Smooth muscle cell (in vitro differentiated cells): ENCODE results near the gene SP8. TPM values are rescaled to one million over a fixed set of nuclear protein-coding genes. Genes with fewer than 3 reads are reported as not detected.
A peak's percentile ranks its signal among the peaks of the same experiment; 100 is the strongest.

ENCODE experiments used
- DNase-seq: peaks from one replicate; lab custom pipeline; 2025; ENCODE audit not compliant: unreplicated experiment; lab: John Stamatoyannopoulos, UW
- H2AFZ ChIP-seq: fragments of 200-600 bp; sonication (generic); 2 replicates; pipeline ENCODE4 v1.6.0; 2016; ENCODE audit warnings: antibody characterized with exemption, low read depth, mild to moderate bottlenecking
- H3F3A ChIP-seq: fragments of 200-600 bp; sonication (generic); 2 replicates; pipeline ENCODE4 v1.6.0; 2017; ENCODE audit warnings: antibody characterized with exemption, low read depth
- H3K27ac ChIP-seq: fragments of 200-600 bp; sonication (generic); 2 replicates; pipeline ENCODE4 v1.5.1; 2016; ENCODE audit warnings: low read depth, mild to moderate bottlenecking
- H3K27me3 ChIP-seq: fragments of 200-600 bp; sonication (generic); 2 replicates; pipeline ENCODE4 v1.6.1; 2016; ENCODE audit warnings: low read depth, mild to moderate bottlenecking
- H3K36me3 ChIP-seq: fragments of 200-600 bp; sonication (generic); 2 replicates; pipeline ENCODE4 v1.5.1; 2016; ENCODE audit warnings: low read depth
- H3K4me1 ChIP-seq: fragments of 200-600 bp; sonication (generic); 2 replicates; pipeline ENCODE4 v1.5.1; 2016; ENCODE audit warnings: low read depth
- H3K4me2 ChIP-seq: fragments of 200-600 bp; sonication (generic); 2 replicates; pipeline ENCODE4 v1.6.0; 2016; ENCODE audit warnings: mild to moderate bottlenecking
- H3K4me3 ChIP-seq: fragments of 200-600 bp; sonication (generic); 2 replicates; pipeline ENCODE4 v1.5.1; 2016; ENCODE audit warnings: mild to moderate bottlenecking
- H3K79me2 ChIP-seq: fragments of 200-600 bp; sonication (generic); 2 replicates; pipeline ENCODE4 v1.6.0; 2016; ENCODE audit warnings: low read depth, mild to moderate bottlenecking
- H3K9ac ChIP-seq: fragments of 200-600 bp; sonication (generic); 2 replicates; pipeline ENCODE4 v1.6.0; 2016; ENCODE audit warnings: low read depth
- H3K9me3 ChIP-seq: fragments of 200-600 bp; sonication (generic); replicated peaks from 2 replicates; pipeline ENCODE4 v1.5.1; 2016; ENCODE audit warnings: low read depth
- H4K20me1 ChIP-seq: fragments of 200-600 bp; sonication (generic); 2 replicates; pipeline ENCODE4 v1.6.0; 2016; ENCODE audit warnings: low read depth
- WGBS: methylation state at CpG from one replicate; pipeline ENCODE4 v1.1.7; 2016; ENCODE audit warnings: low lambda C conversion rate; 5-methylcytosine and 5-hydroxymethylcytosine counted together
- polyA plus RNA-seq: library from polyadenylated mRNA; unstranded; fragments of >200 nt; fragmentation: Nextera tagmentation; extraction: Ambion mirVana; gene quantifications from 2 replicates; pipeline ENCODE4 v1.2.1, GENCODE V29; 2016
- total RNA-seq: library from RNA; depleted of rRNA; stranded (reverse); fragments of >200 nt; gene quantifications from 2 replicates; pipeline ENCODE4 v1.2.3, GENCODE V29; 2014
- TF ChIP-seq, protein P1 (sequence below): fragments of 200-600 bp; sonication (generic); IDR thresholded peaks from 2 replicates; pipeline ENCODE4 v1.5.1; 2017; ENCODE audit warnings: borderline replicate concordance, mild to moderate bottlenecking, antibody characterized with exemption; ENCODE audit not compliant: insufficient read depth, poor library complexity, severe bottlenecking

SP8 gene
- total and polyA plus RNA-seq, 2 experiments from 2014 or later: not detected

DNA sequence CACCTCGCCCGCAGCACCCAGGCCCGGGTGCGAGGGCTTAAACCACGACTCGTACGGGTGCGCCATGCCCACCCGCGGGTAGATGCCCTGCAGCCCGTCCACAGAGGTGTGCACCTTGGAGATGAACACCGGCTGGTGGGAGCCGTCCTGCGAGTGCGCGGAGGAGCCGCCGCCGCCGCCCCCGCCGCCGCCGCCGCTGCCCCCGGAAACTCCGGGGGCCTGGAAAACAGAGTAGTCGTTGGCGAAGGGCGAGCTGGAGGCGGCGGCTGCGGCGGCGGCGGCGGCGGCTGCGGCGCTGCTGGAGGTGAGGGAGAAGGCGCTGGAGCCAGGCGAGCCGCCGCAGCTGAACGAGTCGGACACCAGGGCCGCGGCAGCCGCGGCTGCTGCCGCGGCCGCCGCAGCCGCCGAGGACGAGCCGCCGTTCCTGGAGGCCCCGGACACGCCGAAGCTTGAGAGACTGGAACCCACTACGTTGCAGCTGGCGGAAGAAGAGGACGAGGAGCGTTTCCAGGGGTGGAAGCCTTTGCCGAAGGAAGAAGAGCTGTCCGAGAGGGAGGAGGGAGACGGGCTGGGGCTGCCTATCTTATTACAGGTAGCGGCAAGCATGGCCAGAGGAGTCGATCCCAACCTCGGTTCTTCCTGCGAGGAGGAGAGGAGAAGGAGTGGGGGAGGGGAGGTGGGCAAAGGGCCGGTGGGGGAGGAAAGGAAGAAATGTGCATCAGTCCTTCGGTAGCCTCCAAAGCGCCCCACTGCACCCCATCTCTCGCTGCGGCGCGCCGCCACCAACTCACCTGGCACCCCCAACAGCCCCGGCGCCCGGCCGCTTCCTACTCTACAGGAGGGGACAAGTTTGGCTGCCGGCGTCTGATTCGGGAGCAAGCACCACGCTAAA, 1.3 kb downstream of the SP8 start:
- H3K4me3 ChIP-seq: peak overlapping the region; percentile 50
- DNase-seq: no peak
- peaks cover 100% of the 10 kb centered on the region for H3K27me3 ChIP-seq
- no peak overlapping the region for H3K9ac ChIP-seq
- H4K20me1 ChIP-seq: no peaks in the 10 kb centered on the region
- no peaks in the 10 kb centered on the region for H3K36me3 ChIP-seq
- H3K27ac ChIP-seq: no peak overlapping the region
- H3K4me2 ChIP-seq: peak overlapping the region; percentile 89
- no peaks in the 10 kb centered on the region for H3K79me2 ChIP-seq
- TF ChIP-seq, protein P1, sequence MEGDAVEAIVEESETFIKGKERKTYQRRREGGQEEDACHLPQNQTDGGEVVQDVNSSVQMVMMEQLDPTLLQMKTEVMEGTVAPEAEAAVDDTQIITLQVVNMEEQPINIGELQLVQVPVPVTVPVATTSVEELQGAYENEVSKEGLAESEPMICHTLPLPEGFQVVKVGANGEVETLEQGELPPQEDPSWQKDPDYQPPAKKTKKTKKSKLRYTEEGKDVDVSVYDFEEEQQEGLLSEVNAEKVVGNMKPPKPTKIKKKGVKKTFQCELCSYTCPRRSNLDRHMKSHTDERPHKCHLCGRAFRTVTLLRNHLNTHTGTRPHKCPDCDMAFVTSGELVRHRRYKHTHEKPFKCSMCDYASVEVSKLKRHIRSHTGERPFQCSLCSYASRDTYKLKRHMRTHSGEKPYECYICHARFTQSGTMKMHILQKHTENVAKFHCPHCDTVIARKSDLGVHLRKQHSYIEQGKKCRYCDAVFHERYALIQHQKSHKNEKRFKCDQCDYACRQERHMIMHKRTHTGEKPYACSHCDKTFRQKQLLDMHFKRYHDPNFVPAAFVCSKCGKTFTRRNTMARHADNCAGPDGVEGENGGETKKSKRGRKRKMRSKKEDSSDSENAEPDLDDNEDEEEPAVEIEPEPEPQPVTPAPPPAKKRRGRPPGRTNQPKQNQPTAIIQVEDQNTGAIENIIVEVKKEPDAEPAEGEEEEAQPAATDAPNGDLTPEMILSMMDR: no peak
- H3F3A ChIP-seq: no peaks in the 10 kb centered on the region
- peak overlapping the region; percentile 36 for H2AFZ ChIP-seq
- under 1% methylated on average over 57 of the region's 89 CpGs for WGBS
- H3K4me1 ChIP-seq: peaks cover 34% of the 10 kb centered on the region
- no peaks in the 10 kb centered on the region for H3K9me3 ChIP-seq

DNA sequence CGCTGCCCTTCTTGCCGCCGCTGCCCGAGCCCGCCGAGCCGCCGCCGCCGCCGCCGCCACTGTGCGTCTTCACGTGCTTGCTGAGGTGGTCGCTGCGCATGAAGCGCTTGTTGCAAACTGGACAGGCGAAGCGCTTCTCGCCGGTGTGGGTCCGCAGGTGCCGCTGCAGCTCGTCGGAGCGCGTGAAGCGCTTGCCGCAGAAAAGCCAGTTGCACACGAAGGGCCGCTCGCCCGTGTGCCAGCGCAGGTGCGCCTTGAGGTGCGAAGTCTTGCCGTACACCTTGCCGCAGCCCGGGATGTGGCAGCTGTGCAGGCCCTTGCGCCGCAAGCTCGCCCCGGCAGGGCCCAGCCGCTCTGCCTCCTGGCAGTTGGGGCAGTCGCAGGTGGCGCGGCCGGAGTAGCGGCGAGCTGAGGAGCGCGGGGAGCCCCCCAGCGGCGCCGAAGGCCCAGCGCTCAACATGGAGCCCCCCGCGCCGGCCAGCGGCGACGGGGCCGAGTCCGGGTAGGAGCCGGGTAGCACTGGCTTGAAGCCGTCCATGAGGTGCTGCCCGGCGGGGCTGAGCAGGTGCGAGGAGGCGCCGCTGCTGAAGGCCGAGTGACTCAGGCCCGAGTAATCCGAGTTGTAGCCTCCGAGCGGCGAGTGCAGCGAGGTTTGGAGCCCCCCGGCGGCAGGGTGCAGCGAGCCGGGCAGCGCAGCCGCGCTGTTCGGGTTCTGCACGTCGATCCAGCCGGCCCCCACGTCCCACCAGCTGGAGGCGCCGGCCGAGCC, 2.1 kb downstream of the SP8 start:
- H3K4me1 ChIP-seq: peaks cover 28% of the 10 kb centered on the region
- no peaks in the 10 kb centered on the region for H3K79me2 ChIP-seq
- TF ChIP-seq, protein P1: peak; percentile 7
- H3K9me3 ChIP-seq: no peaks in the 10 kb centered on the region
- no peak for DNase-seq
- peaks cover 100% of the 10 kb centered on the region for H3K27me3 ChIP-seq
- H3K4me3 ChIP-seq: peak overlapping the region; percentile 50
- peak overlapping the region; percentile 89 for H3K4me2 ChIP-seq
- H3K27ac ChIP-seq: no peak overlapping the region
- no peak overlapping the region for H3K9ac ChIP-seq
- whole genome bisulfite sequencing: 2% methylated on average over 80 of the region's 93 CpGs
- H4K20me1 ChIP-seq: no peaks in the 10 kb centered on the region
- H3F3A ChIP-seq: no peaks in the 10 kb centered on the region
- no peak overlapping the region for H2AFZ ChIP-seq
- no peaks in the 10 kb centered on the region for H3K36me3 ChIP-seq

DNA sequence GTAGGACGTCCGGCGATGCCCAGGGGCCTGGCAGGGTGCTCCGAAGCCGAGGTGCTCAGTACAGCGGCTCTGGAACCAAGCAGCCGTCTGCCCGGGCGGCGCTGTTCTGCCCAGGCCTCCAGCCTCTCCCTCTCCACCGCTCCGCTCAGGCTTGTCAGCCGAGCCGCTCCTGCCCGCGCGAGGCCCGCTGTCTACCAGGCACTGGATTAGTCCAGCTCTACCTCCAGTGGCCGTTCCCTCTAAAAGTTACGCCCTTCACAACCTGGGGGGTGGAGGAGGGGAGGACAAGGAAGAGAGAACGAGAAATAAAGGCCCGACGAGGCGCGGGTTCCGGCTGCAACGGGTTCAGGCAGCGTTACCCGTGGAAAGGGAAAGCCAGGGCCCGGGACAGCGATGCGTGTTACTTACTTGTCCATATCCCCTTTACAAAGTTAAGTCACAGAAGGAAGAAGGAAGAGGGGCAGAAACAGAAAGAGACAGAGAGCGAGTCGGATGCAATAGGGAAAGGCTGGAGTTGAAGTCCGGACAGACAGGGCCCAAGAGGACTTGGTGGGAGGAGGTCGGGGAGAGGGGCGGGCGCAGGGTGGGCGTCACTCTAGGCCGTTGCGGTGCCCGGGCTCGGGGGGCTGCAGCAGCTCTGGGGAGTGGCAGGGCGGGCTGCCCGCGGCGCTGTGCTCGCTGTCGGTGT, 2.8 kb downstream of the SP8 start:
- Histone ChIP-seq H3K4me2 (peak overlapping the region; percentile 89), H3K4me3 (peak overlapping the region; percentile 33), H3K36me3 (no peaks in the 10 kb centered on the region), H3K27ac (no peak overlapping the region), H2AFZ (no peak overlapping the region), H3F3A (no peaks in the 10 kb centered on the region), H3K79me2 (no peaks in the 10 kb centered on the region), H3K27me3 (peaks cover 100% of the 10 kb centered on the region), H3K9ac (no peak overlapping the region), H3K9me3 (no peaks in the 10 kb centered on the region), H3K4me1 (peaks cover 21% of the 10 kb centered on the region), H4K20me1 (no peaks in the 10 kb centered on the region)
- WGBS: 3% methylated on average over 47 of the region's 49 CpGs
- no peak for DNase-seq
- TF ChIP-seq, protein P1: no peak
